ENCODE data around the gene PVALEF.

DNA sequence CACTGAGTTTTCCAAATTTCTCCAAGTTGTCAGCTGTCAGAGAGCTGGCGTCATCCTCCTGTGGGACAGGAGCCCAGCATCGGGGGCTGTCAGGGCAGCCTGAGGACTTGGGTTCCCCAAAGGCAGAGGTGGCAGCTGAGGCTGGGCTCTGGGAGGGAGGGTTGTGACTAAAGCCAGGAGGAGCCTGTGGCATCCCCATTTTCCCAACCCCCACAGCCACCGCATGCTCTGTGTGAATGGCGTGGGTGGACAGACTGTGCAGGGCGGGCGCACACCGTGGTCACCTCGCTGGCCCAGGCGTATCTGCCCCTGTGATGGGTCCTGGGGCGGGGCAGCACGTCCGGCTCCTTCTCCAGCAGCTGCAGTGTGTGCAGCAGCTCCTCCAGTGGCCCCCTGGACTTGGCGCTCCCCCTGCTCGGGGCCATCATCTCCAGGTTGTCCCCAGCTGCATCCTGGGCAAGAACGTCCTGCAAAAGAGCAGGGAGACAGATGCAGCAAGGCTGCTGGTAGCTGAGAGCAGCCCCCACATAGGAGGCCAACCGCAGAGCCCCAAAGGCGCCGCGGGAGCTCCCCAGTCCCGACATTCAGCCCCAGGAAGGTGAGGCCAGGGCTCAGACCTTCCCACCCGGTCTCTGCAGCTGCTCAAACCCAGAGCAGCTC, 32.7 kb downstream of the PVALEF start:
- TF ChIP-seq ZNF343 (CRISPR knock-in tag; IDR thresholded peaks at IDR 0.05) (no peak), EEA1 (CRISPR knock-in tag; IDR thresholded peaks at IDR 0.05; ENCODE audit: borderline replicate concordance) (no peak), BRCA1 (CRISPR knock-in tag; IDR thresholded peaks at IDR 0.05) (no peak)
